Measurements from ENCODE around the gene TULP4.

TULP4 gene

GRCh38 chr6:158406736-158407135, 94.5 kb downstream of the TULP4 start:
- TF ChIP-seq CTCF (IDR thresholded peaks at IDR 0.05; ENCODE audit: control insufficient read depth, extremely low read depth, insufficient read depth) = no peak
- no peak overlapping the region for H3K4me3 ChIP-seq (ENCODE audit: low read depth, low read length)
- DNase-seq (ENCODE audit: low read depth) = no peak

DNA sequence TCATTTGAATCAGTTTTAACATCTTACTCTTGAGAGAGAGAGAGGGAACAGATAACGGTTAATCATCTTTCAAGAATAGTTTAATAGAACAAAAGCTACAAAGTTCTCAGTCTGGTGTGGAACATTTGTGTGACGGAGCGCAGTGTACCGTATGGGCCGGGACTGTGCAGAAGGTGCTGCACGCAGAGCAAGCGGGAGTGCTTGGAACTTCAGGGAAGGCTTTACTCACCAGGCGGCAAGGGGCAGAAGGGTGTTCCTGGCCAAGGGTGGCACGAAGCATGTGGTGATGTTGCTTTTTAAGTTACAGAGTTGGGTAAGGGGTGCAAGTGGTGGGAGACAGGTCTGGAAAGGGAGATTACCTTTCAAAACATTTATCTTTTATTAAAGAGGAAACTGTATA, 95.7 kb downstream of the TULP4 start:
- no peak for DNase-seq (ENCODE audit: low read depth)
- no peak overlapping the region for H3K4me3 ChIP-seq (ENCODE audit: low read depth, low read length)
- no peak for TF ChIP-seq CTCF (IDR thresholded peaks at IDR 0.05; ENCODE audit: control insufficient read depth, extremely low read depth, insufficient read depth)

GRCh38 chr6:158408552-158409130, 96.4 kb downstream of the TULP4 start:
- no peak for TF ChIP-seq CTCF (IDR thresholded peaks at IDR 0.05; ENCODE audit: control insufficient read depth, extremely low read depth, insufficient read depth)
- DNase-seq (ENCODE audit: low read depth) = no peak
- no peak overlapping the region for H3K4me3 ChIP-seq (ENCODE audit: low read depth, low read length)

- no peak overlapping the region for H3K4me3 ChIP-seq (ENCODE audit: low read depth, low read length)
- no peak for DNase-seq (ENCODE audit: low read depth)
- TF ChIP-seq CTCF (IDR thresholded peaks at IDR 0.05; ENCODE audit: control insufficient read depth, extremely low read depth, insufficient read depth) = no peak
Measured at GRCh38 chr6:158409451-158409850, 97.2 kb downstream of the TULP4 start.

DNA sequence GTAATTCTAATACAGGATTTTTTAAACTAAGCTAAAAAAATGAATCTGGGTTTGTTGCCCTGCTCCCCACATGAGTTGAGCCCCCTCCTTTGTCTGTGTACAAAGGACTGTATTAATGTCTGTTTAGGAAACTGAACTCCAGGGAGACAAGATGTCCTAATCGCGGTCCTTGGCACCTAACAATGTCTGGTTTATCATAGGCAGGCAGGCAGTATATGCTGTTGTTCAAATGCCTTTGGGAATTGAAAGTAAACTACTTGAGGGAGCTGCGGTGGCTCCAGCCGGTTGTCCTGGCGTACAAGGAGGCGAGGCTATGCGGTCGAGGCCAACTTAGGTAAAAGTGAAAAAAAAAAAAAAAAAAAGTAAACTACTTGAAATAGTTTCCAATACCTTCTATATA, 98.5 kb downstream of the TULP4 start:
- no peak for DNase-seq (ENCODE audit: low read depth)
- no peak overlapping the region for H3K4me3 ChIP-seq (ENCODE audit: low read depth, low read length)
- no peak for TF ChIP-seq CTCF (IDR thresholded peaks at IDR 0.05; ENCODE audit: control insufficient read depth, extremely low read depth, insufficient read depth)

DNA sequence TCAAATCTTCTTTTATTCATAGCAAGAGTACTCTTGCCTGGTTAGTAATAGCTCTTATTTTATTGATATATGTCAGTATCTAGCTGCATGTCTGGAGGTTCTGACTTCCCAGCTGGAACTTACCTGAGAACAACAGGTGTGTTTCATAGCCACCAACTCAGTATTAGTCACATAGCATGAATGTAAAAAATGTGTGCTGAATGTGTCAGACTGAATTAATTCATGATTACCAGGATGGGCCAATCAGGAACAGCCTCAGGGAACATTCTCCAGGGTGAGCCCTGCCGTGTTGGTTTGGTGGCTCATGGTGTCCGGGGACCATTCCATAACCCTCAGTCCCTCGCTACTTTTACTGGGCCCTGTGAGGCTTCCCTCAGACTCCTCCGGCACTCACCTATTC, 99.7 kb downstream of the TULP4 start:
- TF ChIP-seq CTCF (IDR thresholded peaks at IDR 0.05; ENCODE audit: control insufficient read depth, extremely low read depth, insufficient read depth) = no peak
- no peak overlapping the region for H3K4me3 ChIP-seq (ENCODE audit: low read depth, low read length)
- no peak for DNase-seq (ENCODE audit: low read depth)

- no peak overlapping the region for H3K4me3 ChIP-seq (ENCODE audit: low read depth, low read length)
Measured at GRCh38 chr6:158413028-158413427, 100.8 kb downstream of the TULP4 start.

More at GRCh38 chr6:158413028-158413427, 100.8 kb downstream of the TULP4 start:
- no peak for TF ChIP-seq CTCF (IDR thresholded peaks at IDR 0.05; ENCODE audit: control insufficient read depth, extremely low read depth, insufficient read depth)
- no peak for DNase-seq (ENCODE audit: low read depth)
